Activated CD4-positive, alpha-beta T cell treated with anti-CD3 and anti-CD28 coated beads for 36 hours (primary cell): ENCODE data around the gene ADAMTS2. TPM values are rescaled to one million over a fixed set of nuclear protein-coding genes. Genes with fewer than 3 reads are reported as not detected.
"Not testable (repeated sequence)": the region's sequence is repeated elsewhere in the genome, so short reads cannot be mapped to it uniquely, and the experiment has no call there.

Experiments used
- ATAC-seq: fragments of 200-7000 bp; cut with Tn5 transposase; one replicate; pipeline ENCODE4 v1.10.0; 2021; ENCODE audit warnings: mild to moderate bottlenecking, moderate library complexity
- CTCF ChIA-PET: fragments of 350-600 bp; sonication (Branson Sonifier 250); formaldehyde crosslinking; loops from one replicate; lab custom pipeline; 2021; ENCODE audit warnings: antibody characterized with exemption; lab: Charles Lee
- POLR2A ChIA-PET: fragments of 350-600 bp; sonication (Branson Sonifier 250); formaldehyde crosslinking; loops from one replicate; lab custom pipeline; 2021; ENCODE audit warnings: antibody characterized with exemption, inconsistent platforms; lab: Charles Lee
- DNase-seq: peaks from one replicate; pipeline ENCODE4 v3.0.0-alpha.2; 2020
- H3K27ac Mint-ChIP-seq: one replicate; pipeline ENCODE4 v1.8.0; 2021; ENCODE audit warnings: mixed read lengths
- H3K27me3 Mint-ChIP-seq: one replicate; pipeline ENCODE4 v1.8.0; 2021; ENCODE audit warnings: mixed read lengths
- H3K36me3 Mint-ChIP-seq: one replicate; pipeline ENCODE4 v1.8.0; 2021; ENCODE audit warnings: low read depth, mixed read lengths
- H3K4me1 Mint-ChIP-seq: one replicate; pipeline ENCODE4 v1.8.0; 2021; ENCODE audit warnings: mixed read lengths
- H3K4me3 Mint-ChIP-seq: one replicate; pipeline ENCODE4 v1.8.0; 2021; ENCODE audit warnings: mild to moderate bottlenecking, moderate library complexity, mixed read lengths
- H3K9me3 Mint-ChIP-seq: one replicate; pipeline ENCODE4 v1.8.0; 2021; ENCODE audit warnings: low read depth, mixed read lengths
- intact Hi-C, 2 experiments: fragments of 100-400 bp; cut with DNase I in 1 of 2; cut with micrococcal nuclease in 1 of 2; formaldehyde crosslinking; loops; one replicate each; pipeline versions ENCODE4 v1.14.2 to v1.15.1; 2022 to 2024; cut with DNase I, micrococcal nuclease
- total RNA-seq, 2 experiments: library from RNA; stranded (reverse); gene quantifications; one replicate each; pipeline ENCODE4 v1.2.3, GENCODE V29; 2021

Gene ADAMTS2
- total RNA-seq, 2 experiments from 2014 or later = not detected

GRCh38 chr5:179221877-179222220, 123.4 kb downstream of the ADAMTS2 start:
- intact Hi-C loops = no loop called here
- Mint-ChIP-seq H3K4me1 (no peaks in the 10 kb centered on the region), H3K27me3 (no peaks in the 10 kb centered on the region), H3K9me3 (peaks cover 12% of the 10 kb centered on the region), H3K36me3 (peaks cover 2% of the 10 kb centered on the region), H3K4me3 (no peak overlapping the region), H3K27ac (no peak overlapping the region)
- ChIA-PET CTCF (no interaction called here), POLR2A (no interaction called here)
- DNase-seq (no peak), ATAC-seq (no peak)

GRCh38 chr5:179221196-179221876, 123.9 kb downstream of the ADAMTS2 start:
- intact Hi-C loops = no loop called here
- Mint-ChIP-seq H3K9me3 (peaks cover 12% of the 10 kb centered on the region), H3K36me3 (peaks cover 2% of the 10 kb centered on the region), H3K4me1 (no peaks in the 10 kb centered on the region), H3K27me3 (no peaks in the 10 kb centered on the region), H3K27ac (no peak overlapping the region), H3K4me3 (no peak overlapping the region)
- ATAC-seq = no peak
- POLR2A ChIA-PET = no interaction called here
- CTCF ChIA-PET = no interaction called here
- DNase-seq = no peak

- POLR2A ChIA-PET = no interaction called here
- no peaks in the 10 kb centered on the region for H3K27me3 Mint-ChIP-seq
- peaks cover 2% of the 10 kb centered on the region for H3K36me3 Mint-ChIP-seq
- intact Hi-C loops = no loop called here
- no peak for DNase-seq
- CTCF ChIA-PET = no interaction called here
- H3K4me3 Mint-ChIP-seq = no peak overlapping the region
- H3K4me1 Mint-ChIP-seq = no peaks in the 10 kb centered on the region
- no peak overlapping the region for H3K27ac Mint-ChIP-seq
- no peak for ATAC-seq
- peaks cover 12% of the 10 kb centered on the region for H3K9me3 Mint-ChIP-seq
Observed at GRCh38 chr5:179220716-179221115, 124.5 kb downstream of the ADAMTS2 start.

- H3K27ac Mint-ChIP-seq = no peak overlapping the region
- no peaks in the 10 kb centered on the region for H3K4me1 Mint-ChIP-seq
- intact Hi-C loops = no loop called here
- H3K4me3 Mint-ChIP-seq = no peak overlapping the region
- DNase-seq (no peak), ATAC-seq (no peak)
- ChIA-PET POLR2A (no interaction called here), CTCF (no interaction called here)
- peaks cover 10% of the 10 kb centered on the region for H3K9me3 Mint-ChIP-seq
- no peaks in the 10 kb centered on the region for H3K27me3 Mint-ChIP-seq
- H3K36me3 Mint-ChIP-seq = peaks cover 2% of the 10 kb centered on the region
Observed at GRCh38 chr5:179219661-179220620, 125.3 kb downstream of the ADAMTS2 start.

- H3K36me3 Mint-ChIP-seq = peaks cover 2% of the 10 kb centered on the region
- no peaks in the 10 kb centered on the region for H3K4me1 Mint-ChIP-seq
- DNase-seq (no peak), ATAC-seq (no peak)
- H3K27me3 Mint-ChIP-seq = no peaks in the 10 kb centered on the region
- ChIA-PET POLR2A (no interaction called here), CTCF (no interaction called here)
- no peak overlapping the region for H3K4me3 Mint-ChIP-seq
- H3K9me3 Mint-ChIP-seq = peaks cover 7% of the 10 kb centered on the region
- no peak overlapping the region for H3K27ac Mint-ChIP-seq
- intact Hi-C loops = no loop called here
Observed at GRCh38 chr5:179218943-179219330, 126.3 kb downstream of the ADAMTS2 start.

GRCh38 chr5:179217956-179218942, 127.0 kb downstream of the ADAMTS2 start:
- Mint-ChIP-seq H3K36me3 (peaks cover under 1% of the 10 kb centered on the region), H3K27me3 (no peaks in the 10 kb centered on the region), H3K9me3 (peaks cover 4% of the 10 kb centered on the region), H3K4me3 (no peak overlapping the region), H3K4me1 (no peaks in the 10 kb centered on the region), H3K27ac (no peak overlapping the region)
- CTCF ChIA-PET = no interaction called here
- intact Hi-C loops = no loop called here
- ATAC-seq (no peak), DNase-seq (no peak)
- POLR2A ChIA-PET = no interaction called here

- Mint-ChIP-seq H3K4me1 (no peaks in the 10 kb centered on the region), H3K27ac (no peak overlapping the region), H3K36me3 (no peaks in the 10 kb centered on the region), H3K4me3 (no peak overlapping the region), H3K9me3 (no peaks in the 10 kb centered on the region), H3K27me3 (no peaks in the 10 kb centered on the region)
- DNase-seq (no peak), ATAC-seq (no peak)
- CTCF ChIA-PET = no interaction called here
- intact Hi-C loops = no loop called here
- POLR2A ChIA-PET = no interaction called here
Observed at GRCh38 chr5:179217356-179217755, 127.9 kb downstream of the ADAMTS2 start.

GRCh38 chr5:179216381-179216780, 128.9 kb downstream of the ADAMTS2 start:
- POLR2A ChIA-PET, H3K36me3 Mint-ChIP-seq, H3K4me3 Mint-ChIP-seq, ATAC-seq, H3K27me3 Mint-ChIP-seq, CTCF ChIA-PET, intact Hi-C loops, H3K4me1 Mint-ChIP-seq, DNase-seq, H3K27ac Mint-ChIP-seq, H3K9me3 Mint-ChIP-seq: not testable (repeated sequence)

GRCh38 chr5:179215576-179215975, 129.7 kb downstream of the ADAMTS2 start:
- Mint-ChIP-seq H3K9me3 (no peaks in the 10 kb centered on the region), H3K27ac (no peak overlapping the region), H3K27me3 (no peaks in the 10 kb centered on the region), H3K36me3 (no peaks in the 10 kb centered on the region), H3K4me3 (no peak overlapping the region), H3K4me1 (no peaks in the 10 kb centered on the region)
- intact Hi-C loops = no loop called here
- CTCF ChIA-PET = no interaction called here
- POLR2A ChIA-PET = no interaction called here
- ATAC-seq = no peak
- no peak for DNase-seq

- CTCF ChIA-PET = no interaction called here
- H3K4me3 Mint-ChIP-seq = no peak overlapping the region
- DNase-seq (no peak), ATAC-seq (no peak)
- H3K36me3 Mint-ChIP-seq = no peaks in the 10 kb centered on the region
- H3K9me3 Mint-ChIP-seq = no peaks in the 10 kb centered on the region
- intact Hi-C loops = no loop called here
- H3K27ac Mint-ChIP-seq = no peak overlapping the region
- H3K4me1 Mint-ChIP-seq = no peaks in the 10 kb centered on the region
- no peaks in the 10 kb centered on the region for H3K27me3 Mint-ChIP-seq
- POLR2A ChIA-PET = no interaction called here
Observed at GRCh38 chr5:179214678-179215077, 130.6 kb downstream of the ADAMTS2 start.

GRCh38 chr5:179212870-179213269, 132.4 kb downstream of the ADAMTS2 start:
- ATAC-seq (no peak), DNase-seq (no peak)
- Mint-ChIP-seq H3K4me1 (no peaks in the 10 kb centered on the region), H3K4me3 (no peak overlapping the region), H3K36me3 (no peaks in the 10 kb centered on the region), H3K27me3 (no peaks in the 10 kb centered on the region), H3K27ac (no peak overlapping the region), H3K9me3 (no peaks in the 10 kb centered on the region)
- POLR2A ChIA-PET = no interaction called here
- intact Hi-C loops = no loop called here
- CTCF ChIA-PET = no interaction called here
